MCF 10A (cell line): ENCODE data around the gene DHX36. TPM values are rescaled to one million over a fixed set of nuclear protein-coding genes. Genes with fewer than 3 reads are reported as not detected.

Experiments
- BruUV-seq: library from RNA; stranded (reverse); fragments of 400-500 nt; replicated peaks from 2 replicates; lab custom pipeline; 2021; lab: Mats Ljungman, UMichigan
- CTCF ChIA-PET: fragments of 300-600 bp; sonication (Branson Sonifier 250); formaldehyde crosslinking; extraction: SDS; loops from one replicate; lab custom pipeline; 2021; ENCODE audit warnings: antibody characterized with exemption, inconsistent platforms; lab: Yijun Ruan, JAX
- POLR2A ChIA-PET: fragments of 300-600, 350-650 bp; sonication (Branson Sonifier 250); formaldehyde crosslinking; extraction: SDS; loops from one replicate; lab custom pipeline; 2020; ENCODE audit warnings: antibody characterized with exemption, inconsistent platforms; lab: Yijun Ruan, JAX
- DNase-seq: peaks from one replicate; pipeline ENCODE4 v3.0.0-alpha.2; 2018; ENCODE audit not compliant: unreplicated experiment
- H3K27ac Mint-ChIP-seq: one replicate; pipeline ENCODE4 v1.8.0; 2022; ENCODE audit warnings: mild to moderate bottlenecking, low read depth, mixed read lengths; ENCODE audit not compliant: unreplicated experiment
- H3K27me3 Mint-ChIP-seq: one replicate; pipeline ENCODE4 v1.8.0; 2022; ENCODE audit warnings: mixed read lengths; ENCODE audit not compliant: insufficient read depth, unreplicated experiment
- H3K36me3 Mint-ChIP-seq: one replicate; pipeline ENCODE4 v1.8.0; 2022; ENCODE audit warnings: mild to moderate bottlenecking, moderate library complexity, mixed read lengths; ENCODE audit not compliant: insufficient read depth, unreplicated experiment
- H3K4me1 Mint-ChIP-seq: one replicate; pipeline ENCODE4 v1.8.0; 2022; ENCODE audit warnings: mixed read lengths; ENCODE audit not compliant: insufficient read depth, unreplicated experiment
- H3K4me3 Mint-ChIP-seq: one replicate; pipeline ENCODE4 v1.8.0; 2022; ENCODE audit warnings: mild to moderate bottlenecking, moderate library complexity, mixed read lengths; ENCODE audit not compliant: unreplicated experiment
- H3K9me3 Mint-ChIP-seq: one replicate; pipeline ENCODE4 v1.8.0; 2022; ENCODE audit warnings: mixed read lengths; ENCODE audit not compliant: unreplicated experiment
- CTCF ChIP-seq: fragments of 200-600 bp; IDR thresholded peaks from one replicate; pipeline ENCODE4 v1.8.0; 2022; ENCODE audit warnings: antibody characterized with exemption, mild to moderate bottlenecking; ENCODE audit not compliant: unreplicated experiment
- intact Hi-C: fragments of 100-400 bp; cut with micrococcal nuclease; formaldehyde crosslinking; loops from 2 replicates; pipeline ENCODE4 v1.14.1; 2022
- total RNA-seq: library from RNA; stranded (reverse); gene quantifications from 2 replicates; pipeline ENCODE4 v1.2.3, GENCODE V29; 2022

DHX36 gene
- total RNA-seq, 1 experiment from 2014 or later: 108 TPM

DNA sequence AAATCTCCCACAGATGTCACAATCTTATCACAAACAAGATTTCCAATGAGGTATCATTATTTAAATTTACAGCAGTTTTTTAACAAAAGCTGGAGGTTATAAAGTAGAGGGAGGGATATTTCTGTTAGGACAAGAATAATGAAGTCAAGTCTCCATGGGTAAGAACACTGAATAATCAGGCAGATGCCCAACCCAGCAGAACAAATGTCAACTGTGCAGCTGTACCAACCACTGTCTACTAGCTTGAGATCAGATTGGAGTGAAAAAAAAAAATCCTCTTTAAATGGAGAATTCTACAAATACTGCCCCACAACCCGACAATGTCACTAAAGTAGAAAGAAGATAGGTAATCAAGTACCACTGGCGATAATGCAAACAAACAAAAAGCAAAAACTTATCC lies 30.3 kb downstream of the DHX36 start:
- Mint-ChIP-seq H3K27ac (no peak overlapping the region), H3K36me3 (peaks cover 84% of the 10 kb centered on the region), H3K4me3 (no peak overlapping the region), H3K27me3 (no peaks in the 10 kb centered on the region), H3K9me3 (no peaks in the 10 kb centered on the region), H3K4me1 (no peaks in the 10 kb centered on the region)
- ChIA-PET POLR2A (no interaction called here), CTCF (interaction anchor here (1.2 kb wide), 1 partner anchor 253 kb away, joined by 4 read pairs; no protein-coding TSS in a partner anchor)
- DNase-seq: no peak
- intact Hi-C loops: no loop called here
- no peak for TF ChIP-seq CTCF
- BruUV-seq: no TSS peak

DNA sequence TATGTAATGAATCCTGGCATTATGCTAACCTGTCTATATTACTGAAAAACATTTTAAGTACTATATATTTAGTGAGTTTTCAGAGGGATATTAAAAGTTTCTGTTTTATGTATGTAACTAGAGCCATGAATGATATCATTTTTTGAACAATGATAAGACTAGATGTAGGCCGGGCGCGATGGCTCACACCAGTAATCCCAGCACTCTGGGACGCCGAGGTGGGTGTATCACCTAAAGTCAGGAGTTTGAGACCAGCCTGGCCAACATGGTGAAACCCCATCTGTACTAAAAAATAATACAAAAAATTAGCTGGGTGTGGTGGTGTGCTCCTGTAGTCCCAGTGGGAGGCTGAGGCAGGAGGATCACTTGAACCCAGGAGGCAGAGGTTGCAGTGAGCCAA lies 34.1 kb downstream of the DHX36 start:
- intact Hi-C loops: no loop called here
- Mint-ChIP-seq H3K36me3 (peaks cover 94% of the 10 kb centered on the region), H3K4me1 (no peaks in the 10 kb centered on the region), H3K4me3 (no peak overlapping the region), H3K27ac (no peak overlapping the region), H3K27me3 (no peaks in the 10 kb centered on the region), H3K9me3 (no peaks in the 10 kb centered on the region)
- ChIA-PET CTCF (no interaction called here), POLR2A (no interaction called here)
- no peak for TF ChIP-seq CTCF
- no peak for DNase-seq
- BruUV-seq: no TSS peak

- no peak for DNase-seq
- CTCF ChIA-PET: interaction anchor here (0.8 to 0.9 kb wide), 2 partner anchors 12 to 31 kb away, joined by 3 read pairs; no protein-coding TSS in a partner anchor
- intact Hi-C loops: no loop called here
- no peak for TF ChIP-seq CTCF
- Mint-ChIP-seq H3K4me1 (no peaks in the 10 kb centered on the region), H3K36me3 (peaks cover 99% of the 10 kb centered on the region), H3K4me3 (no peak overlapping the region), H3K27ac (no peak overlapping the region), H3K27me3 (no peaks in the 10 kb centered on the region), H3K9me3 (no peaks in the 10 kb centered on the region)
- no TSS peak for BruUV-seq
- POLR2A ChIA-PET: interaction anchor here (0.9 kb wide), 1 partner anchor 25 kb away, joined by 3 read pairs; no protein-coding TSS in a partner anchor
These were observed 39.1 kb downstream of the DHX36 start for GRCh38 chr3:154285221-154285620.

- no peaks in the 10 kb centered on the region for H3K9me3 Mint-ChIP-seq
- POLR2A ChIA-PET: interaction anchor here (1.2 to 1.8 kb wide), 2 partner anchors 11 to 25 kb away, joined by 3 to 4 read pairs; no protein-coding TSS in a partner anchor
- CTCF ChIA-PET: interaction anchor here (1.8 kb wide), 1 partner anchor 17 kb away, joined by 3 read pairs; no protein-coding TSS in a partner anchor
- H3K36me3 Mint-ChIP-seq: peaks cover 92% of the 10 kb centered on the region
- DNase-seq: no peak
- no peak for TF ChIP-seq CTCF
- no peaks in the 10 kb centered on the region for H3K4me1 Mint-ChIP-seq
- no peak overlapping the region for H3K27ac Mint-ChIP-seq
- intact Hi-C loops: no loop called here
- no peak overlapping the region for H3K4me3 Mint-ChIP-seq
- no peaks in the 10 kb centered on the region for H3K27me3 Mint-ChIP-seq
- no TSS peak for BruUV-seq
These were observed 44.1 kb downstream of the DHX36 start for GRCh38 chr3:154280161-154280560.
